Mucosa of rectum (tissue), 2 donors: ENCODE results near the gene RHBDD2.
"Not testable (repeated sequence)": the region's sequence is repeated elsewhere in the genome, so short reads cannot be mapped to it uniquely, and the experiment has no call there.

Experiments
- H3K27ac ChIP-seq, 2 donors: one replicate each; pipeline ENCODE4 v1.7.0; 2013; ENCODE audit warnings: inconsistent platforms in 2 of 2, low read depth in 2 of 2, low read length in 2 of 2
- H3K27me3 ChIP-seq, 2 donors: one replicate each; pipeline ENCODE4 v1.7.0; 2013; ENCODE audit warnings: low read length in 2 of 2; ENCODE audit not compliant: control insufficient read depth in 2 of 2, insufficient read depth in 2 of 2
- H3K36me3 ChIP-seq, 2 donors: one replicate each; pipeline ENCODE4 v1.7.0; 2013; ENCODE audit warnings: low read length in 2 of 2; ENCODE audit not compliant: control insufficient read depth in 2 of 2, insufficient read depth in 2 of 2
- H3K4me1 ChIP-seq, 2 donors: one replicate each; pipeline ENCODE4 v1.7.0; 2013; ENCODE audit warnings: low read length in 2 of 2, mild to moderate bottlenecking in 1 of 2; ENCODE audit not compliant: control insufficient read depth in 2 of 2, insufficient read depth in 2 of 2
- H3K4me3 ChIP-seq, 2 donors: one replicate each; pipeline ENCODE4 v1.7.0; 2013; ENCODE audit warnings: low read length in 2 of 2
- H3K9ac ChIP-seq, 2 donors: one replicate each; pipeline ENCODE4 v1.7.0; 2013; ENCODE audit warnings: low read length in 2 of 2, low read depth in 1 of 2, mild to moderate bottlenecking in 1 of 2
- H3K9me3 ChIP-seq, 2 donors: one replicate each; pipeline ENCODE4 v1.7.0; 2013; ENCODE audit warnings: low read length in 2 of 2; ENCODE audit not compliant: control insufficient read depth in 2 of 2
- donor health status: healthy.
- donor health status: Normal muscosa, but diverticular disease.

The RHBDD2 gene

GRCh38 chr7:75906991-75907667, 28.3 kb downstream of the RHBDD2 start:
- Histone ChIP-seq H3K4me3 (no peak overlapping the region), H3K4me1 (peaks cover 0 to 2% of the 10 kb centered on the region in 2 donors), H3K9ac (no peak overlapping the region), H3K36me3 (no peaks in the 10 kb centered on the region), H3K27ac (no peak overlapping the region), H3K27me3 (no peaks in the 10 kb centered on the region), H3K9me3 (no peaks in the 10 kb centered on the region)

GRCh38 chr7:75907668-75908039, 28.8 kb downstream of the RHBDD2 start:
- H3K27me3 ChIP-seq, H3K4me1 ChIP-seq, H3K9ac ChIP-seq, H3K36me3 ChIP-seq, H3K27ac ChIP-seq, H3K9me3 ChIP-seq, H3K4me3 ChIP-seq: not testable (repeated sequence)

- Histone ChIP-seq H3K27ac (no peak overlapping the region), H3K4me3 (no peak overlapping the region)
Observed at GRCh38 chr7:75909521-75910132, 30.8 kb downstream of the RHBDD2 start.

GRCh38 chr7:75911186-75911585, 32.4 kb downstream of the RHBDD2 start:
- not testable (repeated sequence) for H3K9me3 ChIP-seq, H3K27me3 ChIP-seq, H3K4me1 ChIP-seq, H3K27ac ChIP-seq, H3K9ac ChIP-seq, H3K36me3 ChIP-seq, H3K4me3 ChIP-seq

More at GRCh38 chr7:75909521-75910132, 30.8 kb downstream of the RHBDD2 start:
- Histone ChIP-seq H3K9ac (no peak overlapping the region), H3K36me3 (no peaks in the 10 kb centered on the region), H3K4me1 (peaks cover 2 to 4% of the 10 kb centered on the region in 2 donors), H3K27me3 (no peaks in the 10 kb centered on the region), H3K9me3 (no peaks in the 10 kb centered on the region)

- H3K36me3 ChIP-seq, result no peaks in the 10 kb centered on the region
- H3K9ac ChIP-seq, result no peak overlapping the region
- peaks cover 3 to 10% of the 10 kb centered on the region in 2 donors for H3K4me1 ChIP-seq
- no peak overlapping the region for H3K27ac ChIP-seq
- H3K9me3 ChIP-seq, result no peaks in the 10 kb centered on the region
- H3K4me3 ChIP-seq, result no peak overlapping the region
- H3K27me3 ChIP-seq, result no peaks in the 10 kb centered on the region
Observed at GRCh38 chr7:75913437-75913836, 34.6 kb downstream of the RHBDD2 start.

GRCh38 chr7:75914169-75914654, 35.4 kb downstream of the RHBDD2 start:
- H3K9ac ChIP-seq, result peak overlapping the region; percentile 88 to 92
- H3K36me3 ChIP-seq, result no peaks in the 10 kb centered on the region
- no peaks in the 10 kb centered on the region for H3K9me3 ChIP-seq
- H3K27me3 ChIP-seq, result no peaks in the 10 kb centered on the region
- H3K4me3 ChIP-seq, result peak overlapping the region; percentile 84 to 94
- peaks cover 3 to 10% of the 10 kb centered on the region in 2 donors for H3K4me1 ChIP-seq
- H3K27ac ChIP-seq, result peak overlapping the region; percentile 82 to 90

- Histone ChIP-seq H3K36me3 (no peaks in the 10 kb centered on the region), H3K27ac (peak within 1 kb of the TSS; percentile 82 to 90), H3K4me1 (peaks cover 3 to 10% of the 10 kb centered on the region in 2 donors), H3K27me3 (no peaks in the 10 kb centered on the region), H3K4me3 (peak within 1 kb of the TSS; percentile 88 to 94), H3K9me3 (no peaks in the 10 kb centered on the region), H3K9ac (peak within 1 kb of the TSS; percentile 88 to 95)
Observed at GRCh38 chr7:75914655-75915415, 36.0 kb downstream of the RHBDD2 start, which contains the start of gene POR. Gene POR (plus strand): TSS chr7:75915155. CDS start chr7:75954002, 38,847 bp downstream.

GRCh38 chr7:75915416-75916156, 36.8 kb downstream of the RHBDD2 start:
- Histone ChIP-seq H3K9ac (peak overlapping the region; percentile 83 to 95), H3K9me3 (no peaks in the 10 kb centered on the region), H3K27me3 (no peaks in the 10 kb centered on the region), H3K36me3 (no peaks in the 10 kb centered on the region), H3K27ac (peak overlapping the region; percentile 82), H3K4me1 (peaks cover 5 to 14% of the 10 kb centered on the region in 2 donors), H3K4me3 (peak overlapping the region; percentile 88 to 94)

GRCh38 chr7:75916259-75916658, 37.4 kb downstream of the RHBDD2 start:
- H3K27ac ChIP-seq, result no peak overlapping the region
- no peaks in the 10 kb centered on the region for H3K36me3 ChIP-seq
- peak overlapping the region; percentile 88 to 94 for H3K4me3 ChIP-seq
- H3K27me3 ChIP-seq, result no peaks in the 10 kb centered on the region
- no peaks in the 10 kb centered on the region for H3K9me3 ChIP-seq
- H3K9ac ChIP-seq, result peak overlapping the region; percentile 83 to 95
- H3K4me1 ChIP-seq, result peaks cover 7 to 19% of the 10 kb centered on the region in 2 donors
